ENCODE results near the gene PKD2L1.

Gene PKD2L1

GRCh38 chr10:100373298-100374199 lies 43.5 kb upstream of the PKD2L1 start:
- ChIA-PET CTCF (interaction anchor here (0.5 to 0.9 kb wide), 4 partner anchors 37 to 722 kb away, joined by 3 to 5 read pairs (median 4); no protein-coding TSS in a partner anchor), POLR2A (interaction anchor here (0.6 to 3.1 kb wide), 30 partner anchors 8 to 508 kb away, joined by 3 to 128 read pairs (median 4); partner anchors contain the start of genes BLOC1S2 and SCD)

GRCh38 chr10:100372415-100373297 lies 42.6 kb upstream of the PKD2L1 start:
- CTCF ChIA-PET: interaction anchor here (0.6 to 0.9 kb wide), 2 partner anchors 58 to 723 kb away, joined by 4 to 5 read pairs; no protein-coding TSS in a partner anchor
- DNase-seq (ENCODE audit: extremely low spot score): no peak
- POLR2A ChIA-PET: interaction anchor here (0.9 to 3.1 kb wide), 19 partner anchors 7 to 86 kb away, joined by 3 to 128 read pairs (median 4); partner anchors contain the start of genes BLOC1S2 and SCD
- TF ChIP-seq ZNF384 (IDR thresholded peaks at IDR 0.05) (no peak), BHLHE40 (IDR thresholded peaks at IDR 0.05; ENCODE audit: borderline replicate concordance) (no peak), SP1 (IDR thresholded peaks at IDR 0.05) (no peak), TARDBP (IDR thresholded peaks at IDR 0.05) (no peak), ELF4 (IDR thresholded peaks at IDR 0.05) (no peak), HDGF (IDR thresholded peaks at IDR 0.05; ENCODE audit: borderline replicate concordance) (no peak), NFRKB (IDR thresholded peaks at IDR 0.05) (no peak), L3MBTL2 (conservative IDR thresholded peaks at IDR 0.05) (no peak)

More at GRCh38 chr10:100373298-100374199, 43.5 kb upstream of the PKD2L1 start:
- peak; percentile 98 for TF ChIP-seq ZNF384 (IDR thresholded peaks at IDR 0.05)
- no peak; the same call in 1 of the 2 replicates for TF ChIP-seq FOXK2 (IDR thresholded peaks at IDR 0.05)
- no peak for TF ChIP-seq CTBP1 (IDR thresholded peaks at IDR 0.05; ENCODE audit: borderline replicate concordance)
- TF ChIP-seq L3MBTL2 (conservative IDR thresholded peaks at IDR 0.05): peak; percentile 51; the same call in 1 of the 2 replicates
- TF ChIP-seq HDGF (IDR thresholded peaks at IDR 0.05; ENCODE audit: borderline replicate concordance): no peak
- TF ChIP-seq TARDBP (IDR thresholded peaks at IDR 0.05): no peak
- no peak for TF ChIP-seq SUZ12 (IDR thresholded peaks at IDR 0.05)
- no peak for TF ChIP-seq NFRKB (IDR thresholded peaks at IDR 0.05)
- no peak for TF ChIP-seq LEF1 (IDR thresholded peaks at IDR 0.05; ENCODE audit: borderline replicate concordance)
- no peak for TF ChIP-seq ELF4 (IDR thresholded peaks at IDR 0.05)
- TF ChIP-seq PKNOX1 (IDR thresholded peaks at IDR 0.05): peak; percentile 70
- no peak; the same call in 1 of the 2 replicates for TF ChIP-seq ARNT (IDR thresholded peaks at IDR 0.05)
- TF ChIP-seq SP1 (IDR thresholded peaks at IDR 0.05): no peak
- TF ChIP-seq FOXA1 (IDR thresholded peaks at IDR 0.05): no peak
- TF ChIP-seq FOXM1 (IDR thresholded peaks at IDR 0.05; ENCODE audit: borderline replicate concordance): no peak
- TF ChIP-seq BHLHE40 (IDR thresholded peaks at IDR 0.05; ENCODE audit: borderline replicate concordance): no peak
- peak; percentile 95 for DNase-seq (ENCODE audit: extremely low spot score)

- TF ChIP-seq LEF1 (IDR thresholded peaks at IDR 0.05; ENCODE audit: borderline replicate concordance) (no peak), PKNOX1 (IDR thresholded peaks at IDR 0.05) (no peak), FOXM1 (IDR thresholded peaks at IDR 0.05; ENCODE audit: borderline replicate concordance) (no peak), CTBP1 (IDR thresholded peaks at IDR 0.05; ENCODE audit: borderline replicate concordance) (no peak), SUZ12 (IDR thresholded peaks at IDR 0.05) (no peak), FOXA1 (IDR thresholded peaks at IDR 0.05) (no peak), HDGF (IDR thresholded peaks at IDR 0.05; ENCODE audit: borderline replicate concordance) (no peak), L3MBTL2 (conservative IDR thresholded peaks at IDR 0.05) (no peak), SP1 (IDR thresholded peaks at IDR 0.05) (no peak), NFRKB (IDR thresholded peaks at IDR 0.05) (no peak), ZNF384 (IDR thresholded peaks at IDR 0.05) (no peak), ARNT (IDR thresholded peaks at IDR 0.05) (no peak), TARDBP (IDR thresholded peaks at IDR 0.05) (no peak), FOXK2 (IDR thresholded peaks at IDR 0.05) (no peak), BHLHE40 (IDR thresholded peaks at IDR 0.05; ENCODE audit: borderline replicate concordance) (no peak)
- POLR2A ChIA-PET: interaction anchor here (1.1 to 1.7 kb wide), 4 partner anchors 12 to 29 kb away, joined by 4 to 45 read pairs (median 6); partner anchors contain the start of gene SCD
- CTCF ChIA-PET: interaction anchor here (0.7 to 1.5 kb wide), 2 partner anchors 12 to 23 kb away, joined by 3 to 4 read pairs; no protein-coding TSS in a partner anchor
- DNase-seq (ENCODE audit: extremely low spot score): no peak
Measured at GRCh38 chr10:100371482-100372027, 41.5 kb upstream of the PKD2L1 start.

- ChIA-PET POLR2A (interaction anchor here (1.0 to 1.7 kb wide), 5 partner anchors 12 to 28 kb away, joined by 4 to 45 read pairs (median 6); partner anchors contain the start of gene SCD), CTCF (interaction anchor here (0.7 to 1.5 kb wide), 5 partner anchors 13 to 63 kb away, joined by 3 to 9 read pairs (median 4); partner anchors contain the start of gene SCD)
- TF ChIP-seq ZNF384 (IDR thresholded peaks at IDR 0.05) (no peak), HDGF (IDR thresholded peaks at IDR 0.05; ENCODE audit: borderline replicate concordance) (no peak), BHLHE40 (IDR thresholded peaks at IDR 0.05; ENCODE audit: borderline replicate concordance) (no peak), PKNOX1 (IDR thresholded peaks at IDR 0.05) (no peak), ELF4 (IDR thresholded peaks at IDR 0.05) (no peak), FOXK2 (IDR thresholded peaks at IDR 0.05) (no peak), L3MBTL2 (conservative IDR thresholded peaks at IDR 0.05) (no peak), LEF1 (IDR thresholded peaks at IDR 0.05; ENCODE audit: borderline replicate concordance) (no peak), NFRKB (IDR thresholded peaks at IDR 0.05) (no peak), FOXM1 (IDR thresholded peaks at IDR 0.05; ENCODE audit: borderline replicate concordance) (no peak), ARNT (IDR thresholded peaks at IDR 0.05) (no peak)
- DNase-seq (ENCODE audit: extremely low spot score): peak; percentile 53
Measured at GRCh38 chr10:100370714-100371481, 40.9 kb upstream of the PKD2L1 start.
